Neural progenitor cell (in vitro differentiated cells): ENCODE data around the gene TEX30.

Source experiments
- EZH2 ChIP-seq: fragments of 200-600 bp; sonication (generic); IDR thresholded peaks from 2 replicates; pipeline ENCODE4 v1.6.1; 2017; ENCODE audit warnings: antibody characterized with exemption, mild to moderate bottlenecking, moderate library complexity
- EZH2phosphoT487 ChIP-seq: fragments of 200-600 bp; sonication (generic); IDR thresholded peaks from 2 replicates; pipeline ENCODE4 v1.6.1; 2017; ENCODE audit warnings: antibody characterized with exemption
- TF ChIP-seq, protein P1 (sequence below): fragments of 200-600 bp; sonication (generic); IDR thresholded peaks from 2 replicates; pipeline ENCODE4 v1.5.1; 2017; ENCODE audit warnings: antibody characterized with exemption, mild to moderate bottlenecking

GRCh38 chr13:102770435-102770834, 3.2 kb downstream of the TEX30 start:
- TF ChIP-seq EZH2phosphoT487 (no peak), EZH2 (no peak)
- TF ChIP-seq, protein P1, sequence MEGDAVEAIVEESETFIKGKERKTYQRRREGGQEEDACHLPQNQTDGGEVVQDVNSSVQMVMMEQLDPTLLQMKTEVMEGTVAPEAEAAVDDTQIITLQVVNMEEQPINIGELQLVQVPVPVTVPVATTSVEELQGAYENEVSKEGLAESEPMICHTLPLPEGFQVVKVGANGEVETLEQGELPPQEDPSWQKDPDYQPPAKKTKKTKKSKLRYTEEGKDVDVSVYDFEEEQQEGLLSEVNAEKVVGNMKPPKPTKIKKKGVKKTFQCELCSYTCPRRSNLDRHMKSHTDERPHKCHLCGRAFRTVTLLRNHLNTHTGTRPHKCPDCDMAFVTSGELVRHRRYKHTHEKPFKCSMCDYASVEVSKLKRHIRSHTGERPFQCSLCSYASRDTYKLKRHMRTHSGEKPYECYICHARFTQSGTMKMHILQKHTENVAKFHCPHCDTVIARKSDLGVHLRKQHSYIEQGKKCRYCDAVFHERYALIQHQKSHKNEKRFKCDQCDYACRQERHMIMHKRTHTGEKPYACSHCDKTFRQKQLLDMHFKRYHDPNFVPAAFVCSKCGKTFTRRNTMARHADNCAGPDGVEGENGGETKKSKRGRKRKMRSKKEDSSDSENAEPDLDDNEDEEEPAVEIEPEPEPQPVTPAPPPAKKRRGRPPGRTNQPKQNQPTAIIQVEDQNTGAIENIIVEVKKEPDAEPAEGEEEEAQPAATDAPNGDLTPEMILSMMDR, result no peak
